Ovary (tissue), 9 donors: ENCODE results near the gene CDC42EP5. TPM values are rescaled to one million over a fixed set of nuclear protein-coding genes. Genes with fewer than 3 reads are reported as not detected.

Experiments
- DNase-seq, 5 donors: peaks; one replicate each; pipeline ENCODE4 v3.0.0-alpha.2; 2019 to 2020
- H3K27ac ChIP-seq, 2 donors: fragments of 200-600 bp; one replicate each; pipeline versions ENCODE4 v1.5.1 to v1.8.0; 2019 to 2022
- H3K27me3 ChIP-seq: fragments of 200-600 bp; one replicate; pipeline ENCODE4 v1.8.0; 2022
- H3K36me3 ChIP-seq: fragments of 200-600 bp; sonication (generic); one replicate; pipeline ENCODE4 v1.5.1; 2019
- H3K4me1 ChIP-seq: one replicate; pipeline ENCODE4 v1.8.1; 2013; ENCODE audit warnings: mild to moderate bottlenecking, moderate library complexity; ENCODE audit not compliant: insufficient read depth
- H3K4me3 ChIP-seq: fragments of 200-600 bp; sonication (generic); one replicate; pipeline ENCODE4 v1.5.1; 2017
- H3K9me3 ChIP-seq, 2 donors: fragments of 200-600 bp in 1 of 2; sonication (generic) in 1 of 2; one replicate each; pipeline versions ENCODE4 v1.5.1 to v1.8.1; 2013 to 2019; ENCODE audit warnings: mild to moderate bottlenecking in 1 of 2, moderate library complexity in 1 of 2
- EP300 ChIP-seq: sonication (generic); formaldehyde crosslinking; IDR thresholded peaks from one replicate; pipeline ENCODE4 v1.6.1; 2017; ENCODE audit warnings: antibody characterized with exemption
- POLR2A ChIP-seq: fragments of 450-650 bp; IDR thresholded peaks from one replicate; pipeline ENCODE4 v1.6.1; 2017; ENCODE audit warnings: antibody characterized with exemption, mild to moderate bottlenecking, moderate library complexity
- WGBS, 3 donors: extraction: QIAGEN DNeasy Blood & Tissue Kit in 1 of 3; methylation state at CpG; one replicate each; pipeline versions ENCODE4 v1.1.5 to v1.1.7; 2013 to 2017; 5-methylcytosine and 5-hydroxymethylcytosine counted together
- intact Hi-C, 4 donors: fragments of 100-400 bp; cut with DNase I; formaldehyde crosslinking; loops; one replicate each; pipeline versions ENCODE4 v1.11.0 to v1.15.1; 2022 to 2023
- polyA plus RNA-seq, 2 donors: library from polyadenylated mRNA; stranded (reverse); fragments of 200-250 nt in 1 of 2; fragments of 350-450 nt in 1 of 2; fragmentation: Illumina TruSeq in 1 of 2; extraction: RNeasy Lipid Tissue Mini Kit (QIAGEN cat#74804) in 1 of 2; gene quantifications; one replicate each; pipeline ENCODE4 v1.2.3, GENCODE V29; 2013 to 2014
- total RNA-seq, 7 donors: library from RNA; depleted of rRNA in 2 of 7; stranded (reverse); fragments of >200 nt in 2 of 7; fragmentation: NEBNext Ultra II Directional in 3 of 7; extraction: Animal tissue kit (Norgen Biotek cat#: 25700) in 3 of 7; gene quantifications; one replicate each; pipeline versions ENCODE4 v1.1.0 to v1.2.4, GENCODE V29; 2016 to 2023
- TF ChIP-seq, protein P1 (sequence below), 3 donors: fragments of 450-650 bp in 2 of 3; fragments of 200-600 bp in 1 of 3; IDR thresholded peaks; one replicate each; pipeline versions ENCODE4 v1.5.1 to v1.8.0; 2016 to 2022; ENCODE audit warnings: antibody characterized with exemption in 3 of 3, mild to moderate bottlenecking in 1 of 3
- donor health status: DM: no; HTN: no; CAD: no; lungs with moderate emphysema.
- donor health status: DM: no; HTN: no; CAD: no.
- donor health status: Bipolar disorder and iron deficiency.
- donor health status: DM: yes; HTN: yes; CAD: no.
- donor health status: DM: no; HTN: no; CAD: no.
- donor health status: DM: yes; HTN: yes; CAD: no.

The CDC42EP5 gene
- total and polyA plus RNA-seq, 9 donors, result 0.55 to 31.0 (median 17.6) TPM

- H3K4me3 ChIP-seq, result no peak overlapping the region
- DNase-seq, result no peak
- intact Hi-C loops, result no loop called here
- H3K4me1 ChIP-seq, result peaks cover 3% of the 10 kb centered on the region
- 85 to 90% (median 88%) methylated on average over 7 of the region's 7 CpGs for WGBS, 3 donors
- no peaks in the 10 kb centered on the region for H3K36me3 ChIP-seq
- TF ChIP-seq, protein P1, sequence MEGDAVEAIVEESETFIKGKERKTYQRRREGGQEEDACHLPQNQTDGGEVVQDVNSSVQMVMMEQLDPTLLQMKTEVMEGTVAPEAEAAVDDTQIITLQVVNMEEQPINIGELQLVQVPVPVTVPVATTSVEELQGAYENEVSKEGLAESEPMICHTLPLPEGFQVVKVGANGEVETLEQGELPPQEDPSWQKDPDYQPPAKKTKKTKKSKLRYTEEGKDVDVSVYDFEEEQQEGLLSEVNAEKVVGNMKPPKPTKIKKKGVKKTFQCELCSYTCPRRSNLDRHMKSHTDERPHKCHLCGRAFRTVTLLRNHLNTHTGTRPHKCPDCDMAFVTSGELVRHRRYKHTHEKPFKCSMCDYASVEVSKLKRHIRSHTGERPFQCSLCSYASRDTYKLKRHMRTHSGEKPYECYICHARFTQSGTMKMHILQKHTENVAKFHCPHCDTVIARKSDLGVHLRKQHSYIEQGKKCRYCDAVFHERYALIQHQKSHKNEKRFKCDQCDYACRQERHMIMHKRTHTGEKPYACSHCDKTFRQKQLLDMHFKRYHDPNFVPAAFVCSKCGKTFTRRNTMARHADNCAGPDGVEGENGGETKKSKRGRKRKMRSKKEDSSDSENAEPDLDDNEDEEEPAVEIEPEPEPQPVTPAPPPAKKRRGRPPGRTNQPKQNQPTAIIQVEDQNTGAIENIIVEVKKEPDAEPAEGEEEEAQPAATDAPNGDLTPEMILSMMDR (IDR thresholded peaks at IDR 0.05), result no peak
- TF ChIP-seq EP300 (no peak), POLR2A (no peak)
- no peaks in the 10 kb centered on the region for H3K27me3 ChIP-seq
- no peaks in the 10 kb centered on the region for H3K9me3 ChIP-seq
- H3K27ac ChIP-seq, result no peak overlapping the region
Observed at GRCh38 chr19:54421521-54421920, 51.6 kb downstream of the CDC42EP5 start.

DNA sequence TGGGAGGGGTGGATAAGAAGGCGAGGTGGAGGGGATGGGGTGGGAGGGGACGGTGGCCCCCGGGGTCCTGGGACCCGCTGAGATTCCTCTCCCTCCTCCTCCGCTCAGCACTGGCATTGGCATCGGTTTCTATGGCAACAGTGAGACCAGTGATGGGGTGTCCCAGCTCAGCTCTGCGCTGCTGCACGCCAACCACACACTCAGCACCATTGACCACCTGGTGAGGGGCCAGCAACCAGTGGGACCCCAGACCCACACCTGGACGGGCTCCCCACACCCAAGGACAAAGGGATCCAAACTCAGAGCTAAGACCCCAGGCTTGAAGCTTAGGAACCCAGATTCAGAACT lies 52.0 kb downstream of the CDC42EP5 start:
- no peak for DNase-seq
- H3K4me3 ChIP-seq, result no peak overlapping the region
- no peaks in the 10 kb centered on the region for H3K9me3 ChIP-seq
- no peaks in the 10 kb centered on the region for H3K36me3 ChIP-seq
- H3K27ac ChIP-seq, result no peak overlapping the region
- intact Hi-C loops, result no loop called here
- no peaks in the 10 kb centered on the region for H3K27me3 ChIP-seq
- no peak for TF ChIP-seq POLR2A
- TF ChIP-seq, protein P1 (IDR thresholded peaks at IDR 0.05), result no peak
- no peak for TF ChIP-seq EP300
- WGBS, 3 donors, result 22 to 35% (median 34%) methylated on average over 8 to 9 of the region's 9 CpGs
- peaks cover 3% of the 10 kb centered on the region for H3K4me1 ChIP-seq

- TF ChIP-seq EP300 (no peak), POLR2A (no peak)
- TF ChIP-seq, protein P1 (IDR thresholded peaks at IDR 0.05), result no peak
- no peak overlapping the region for H3K4me3 ChIP-seq
- H3K36me3 ChIP-seq, result no peaks in the 10 kb centered on the region
- WGBS, 3 donors, result 1 to 4% (median 1%) methylated on average over 16 to 37 of the region's 37 CpGs
- DNase-seq, result peak in 2 of 5 donors; percentile 42 to 51
- H3K4me1 ChIP-seq, result peaks cover 3% of the 10 kb centered on the region
- H3K27ac ChIP-seq, result no peak overlapping the region
- H3K27me3 ChIP-seq, result no peaks in the 10 kb centered on the region
- intact Hi-C loops, result no loop called here
- no peaks in the 10 kb centered on the region for H3K9me3 ChIP-seq
Observed at GRCh38 chr19:54420383-54421168, 52.5 kb downstream of the CDC42EP5 start.

DNA sequence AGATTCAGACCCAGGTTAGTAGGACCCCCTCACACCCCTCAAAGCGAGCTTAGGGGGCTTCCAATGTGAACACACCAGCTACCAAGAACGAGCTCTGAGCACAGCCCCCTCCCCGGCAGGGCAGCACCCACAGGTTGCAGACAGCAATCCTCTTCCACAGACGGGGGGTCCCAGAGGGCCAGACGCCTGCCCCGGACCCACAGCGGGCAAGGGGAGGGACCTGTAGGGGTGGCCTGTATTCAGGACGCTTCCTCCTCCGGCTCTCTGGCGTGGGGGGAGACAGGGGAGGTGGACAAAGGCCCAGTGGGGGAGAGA lies 53.1 kb downstream of the CDC42EP5 start:
- Histone ChIP-seq H3K4me1 (peaks cover 3% of the 10 kb centered on the region), H3K27ac (no peak overlapping the region), H3K36me3 (no peaks in the 10 kb centered on the region), H3K4me3 (no peak overlapping the region), H3K9me3 (no peaks in the 10 kb centered on the region), H3K27me3 (no peaks in the 10 kb centered on the region)
- intact Hi-C loops, result no loop called here
- TF ChIP-seq EP300 (no peak), POLR2A (no peak)
- TF ChIP-seq, protein P1 (IDR thresholded peaks at IDR 0.05), result no peak
- WGBS, 3 donors, result 15 to 24% (median 19%) methylated on average over 8 to 10 of the region's 10 CpGs
- DNase-seq, result peak in 1 of 5 donors; percentile 55
